HEK293T (cell line): Measurements from ENCODE around the gene GTF2I.

Experiments
- BHLHE40 ChIP-seq: fragments of 450-650 bp; IDR thresholded peaks from 2 replicates; pipeline ENCODE4 v1.6.1; 2016; ENCODE audit warnings: mild to moderate bottlenecking, moderate library complexity, borderline replicate concordance
- ELF4 ChIP-seq: fragments of 450-650 bp; IDR thresholded peaks from 2 replicates; pipeline ENCODE4 v1.6.1; 2017; ENCODE audit warnings: antibody characterized with exemption
- FOXA1 ChIP-seq: fragments of 450-650 bp; IDR thresholded peaks from 2 replicates; pipeline ENCODE4 v1.6.1; 2016; ENCODE audit warnings: mild to moderate bottlenecking
- PKNOX1 ChIP-seq: fragments of 450-650 bp; IDR thresholded peaks from 2 replicates; pipeline ENCODE4 v1.6.1; 2016
- SP1 ChIP-seq: fragments of 450-650 bp; IDR thresholded peaks from 2 replicates; pipeline ENCODE4 v1.6.1; 2017

- TF ChIP-seq PKNOX1 (no peak), SP1 (no peak), ELF4 (no peak), FOXA1 (no peak), BHLHE40 (no peak)
Observed at GRCh38 chr7:74725840-74726239, 68.3 kb downstream of the GTF2I start.
